Measurements from ENCODE around the gene CNN3.

Gene CNN3

GRCh38 chr1:94887106-94887505, 39.8 kb downstream of the CNN3 start:
- no peak for DNase-seq

GRCh38 chr1:94886361-94886760, 40.5 kb downstream of the CNN3 start:
- no peak for DNase-seq

GRCh38 chr1:94884507-94884906, 42.4 kb downstream of the CNN3 start:
- DNase-seq: no peak

GRCh38 chr1:94884106-94884505, 42.8 kb downstream of the CNN3 start:
- peak; percentile 42 for DNase-seq

- DNase-seq: no peak
Measured at GRCh38 chr1:94883691-94884090, 43.2 kb downstream of the CNN3 start.

GRCh38 chr1:94878329-94878728, 48.6 kb downstream of the CNN3 start:
- DNase-seq: no peak

GRCh38 chr1:94876362-94876761, 50.5 kb downstream of the CNN3 start:
- no peak for DNase-seq

- DNase-seq: no peak
Measured at GRCh38 chr1:94875794-94876193, 51.1 kb downstream of the CNN3 start.

- no peak for DNase-seq
Measured at GRCh38 chr1:94874423-94874822, 52.5 kb downstream of the CNN3 start.

- DNase-seq: peak; percentile 95
Measured at GRCh38 chr1:94873520-94874351, 53.2 kb downstream of the CNN3 start.

- peak; percentile 37 for DNase-seq
Measured at GRCh38 chr1:94872771-94873495, 54.0 kb downstream of the CNN3 start.

- no peak for DNase-seq
Measured at GRCh38 chr1:94871031-94871430, 55.9 kb downstream of the CNN3 start.

- DNase-seq: no peak
Measured at GRCh38 chr1:94866164-94866807, 60.6 kb downstream of the CNN3 start.

- no peak for DNase-seq
Measured at GRCh38 chr1:94865360-94865759, 61.5 kb downstream of the CNN3 start.

GRCh38 chr1:94864821-94865220, 62.1 kb downstream of the CNN3 start:
- no peak for DNase-seq

- DNase-seq: no peak
Measured at GRCh38 chr1:94863919-94864318, 63.0 kb downstream of the CNN3 start.

GRCh38 chr1:94863297-94863911, 63.5 kb downstream of the CNN3 start:
- DNase-seq: no peak

GRCh38 chr1:94862718-94863117, 64.2 kb downstream of the CNN3 start:
- no peak for DNase-seq

GRCh38 chr1:94859174-94859573, 67.7 kb downstream of the CNN3 start:
- no peak for DNase-seq

- DNase-seq: no peak
Measured at GRCh38 chr1:94858276-94858675, 68.6 kb downstream of the CNN3 start.

- DNase-seq: no peak
Measured at GRCh38 chr1:94856868-94857267, 70.0 kb downstream of the CNN3 start.

- no peak for DNase-seq
Measured at GRCh38 chr1:94856004-94856403, 70.9 kb downstream of the CNN3 start.

- no peak for DNase-seq
Measured at GRCh38 chr1:94855307-94855700, 71.6 kb downstream of the CNN3 start.

All from NCI-H82 (cell line).